GM21528 (cell line): ENCODE measurements around the gene FAM163B.
"Not testable (repeated sequence)": the region's sequence is repeated elsewhere in the genome, so short reads cannot be mapped to it uniquely, and the experiment has no call there.

Source experiments
- ATAC-seq: cut with Tn5 transposase; IDR thresholded peaks from one replicate; pipeline ENCODE4 v1.9.1; 2021; ENCODE audit warnings: mild to moderate bottlenecking, moderate library complexity; ENCODE audit not compliant: unreplicated experiment, low FRiP score

FAM163B gene

GRCh38 chr9:133640580-133641395 lies 31.6 kb upstream of the FAM163B start:
- ATAC-seq = no peak

GRCh38 chr9:133640160-133640559 lies 31.0 kb upstream of the FAM163B start:
- ATAC-seq = no peak

GRCh38 chr9:133639613-133640012 lies 30.4 kb upstream of the FAM163B start:
- no peak for ATAC-seq

GRCh38 chr9:133638711-133639110 lies 29.5 kb upstream of the FAM163B start:
- no peak for ATAC-seq

GRCh38 chr9:133638076-133638475 lies 28.9 kb upstream of the FAM163B start:
- ATAC-seq = no peak

- ATAC-seq = no peak
These were observed 28.4 kb upstream of the FAM163B start for GRCh38 chr9:133637451-133638055.

- ATAC-seq = no peak
These were observed 27.7 kb upstream of the FAM163B start for GRCh38 chr9:133636902-133637301.

- no peak for ATAC-seq
These were observed 26.6 kb upstream of the FAM163B start, which contains the start of gene DBH for GRCh38 chr9:133635533-133636531. DBH (plus strand) TSS chr9:133636363; CDS start chr9:133636372, 9 bp downstream.

GRCh38 chr9:133635098-133635497 lies 25.9 kb upstream of the FAM163B start:
- no peak for ATAC-seq

GRCh38 chr9:133634081-133634691 lies 25.0 kb upstream of the FAM163B start:
- no peak for ATAC-seq

- no peak for ATAC-seq
These were observed 24.5 kb upstream of the FAM163B start for GRCh38 chr9:133633681-133634080.

- no peak for ATAC-seq
These were observed 23.9 kb upstream of the FAM163B start for GRCh38 chr9:133632806-133633680.

GRCh38 chr9:133631111-133631510 lies 21.9 kb upstream of the FAM163B start:
- ATAC-seq = no peak

GRCh38 chr9:133629221-133630110 lies 20.3 kb upstream of the FAM163B start:
- ATAC-seq = no peak

- ATAC-seq = no peak
These were observed 19.6 kb upstream of the FAM163B start for GRCh38 chr9:133628766-133629165.

- no peak for ATAC-seq
These were observed 18.2 kb upstream of the FAM163B start for GRCh38 chr9:133627341-133627740.

- ATAC-seq = not testable (repeated sequence)
These were observed 16.8 kb upstream of the FAM163B start for GRCh38 chr9:133626008-133626407.

GRCh38 chr9:133622555-133622954 lies 13.4 kb upstream of the FAM163B start:
- ATAC-seq = no peak
